Bronchial epithelial cell (primary cell): ENCODE results near the gene ICE2. TPM values are rescaled to one million over a fixed set of nuclear protein-coding genes. Genes with fewer than 3 reads are reported as not detected.
A peak's percentile ranks its signal among the peaks of the same experiment; 100 is the strongest.

Experiments
- DNase-seq: peaks from one replicate; pipeline ENCODE4 v3.0.0-alpha.2; 2010; ENCODE audit warnings: low read depth
- FAIRE-seq: peaks from 2 replicates; lab custom pipeline; 2011; peaks lifted over from hg19 to GRCh38; lab: Jason Lieb, UNC
- H3K27me3 ChIP-seq: 2 replicates; pipeline ENCODE4 v1.5.1; 2011; ENCODE audit warnings: low read length; ENCODE audit not compliant: control insufficient read depth, insufficient read depth
- H3K36me3 ChIP-seq: 2 replicates; pipeline ENCODE4 v1.5.1; 2011; ENCODE audit warnings: low read length; ENCODE audit not compliant: control insufficient read depth, insufficient read depth
- H3K4me3 ChIP-seq: 2 replicates; pipeline ENCODE4 v1.5.1; 2011; ENCODE audit warnings: mild to moderate bottlenecking, low read depth, low read length, control low read depth
- CTCF ChIP-seq: IDR thresholded peaks from 2 replicates; pipeline ENCODE4 v1.5.1; 2011; ENCODE audit warnings: mild to moderate bottlenecking, moderate library complexity, low read length, control low read depth, inconsistent platforms; ENCODE audit not compliant: insufficient read depth, severe bottlenecking
- total RNA-seq: library from RNA; depleted of rRNA; stranded (reverse); fragments of >200 nt; gene quantifications from 2 replicates; pipeline ENCODE4 v1.2.1, GENCODE V29; 2014

ICE2 gene
- total RNA-seq, 1 donor from 2014 or later, result 22.6 TPM

GRCh38 chr15:60372227-60372626 lies 106.7 kb downstream of the ICE2 start:
- peaks cover 23% of the 10 kb centered on the region for H3K36me3 ChIP-seq
- FAIRE-seq (no peak), DNase-seq (no peak)
- TF ChIP-seq CTCF, result no peak
- no peaks in the 10 kb centered on the region for H3K27me3 ChIP-seq
- H3K4me3 ChIP-seq, result no peak overlapping the region

- FAIRE-seq (no peak), DNase-seq (peak; percentile 84)
- H3K36me3 ChIP-seq, result peaks cover 19% of the 10 kb centered on the region
- no peaks in the 10 kb centered on the region for H3K27me3 ChIP-seq
- no peak overlapping the region for H3K4me3 ChIP-seq
- TF ChIP-seq CTCF, result no peak
These were observed 107.5 kb downstream of the ICE2 start for GRCh38 chr15:60371175-60372051.

DNA sequence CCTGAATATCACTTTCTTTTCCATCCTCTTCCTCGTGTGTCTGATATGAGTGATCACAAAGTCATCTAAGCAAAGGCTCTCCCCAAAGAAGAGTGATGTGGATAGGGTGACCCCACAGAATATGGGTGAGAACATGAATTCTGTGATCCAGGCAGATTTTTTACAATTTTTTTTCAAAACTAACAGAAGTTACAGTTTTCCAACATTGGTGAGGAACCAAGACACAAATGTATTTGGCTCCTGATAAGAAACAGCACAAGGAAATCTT lies 108.1 kb downstream of the ICE2 start:
- no peaks in the 10 kb centered on the region for H3K27me3 ChIP-seq
- no peak for DNase-seq
- no peak for FAIRE-seq
- TF ChIP-seq CTCF, result no peak
- H3K4me3 ChIP-seq, result no peak overlapping the region
- H3K36me3 ChIP-seq, result peaks cover 19% of the 10 kb centered on the region

DNA sequence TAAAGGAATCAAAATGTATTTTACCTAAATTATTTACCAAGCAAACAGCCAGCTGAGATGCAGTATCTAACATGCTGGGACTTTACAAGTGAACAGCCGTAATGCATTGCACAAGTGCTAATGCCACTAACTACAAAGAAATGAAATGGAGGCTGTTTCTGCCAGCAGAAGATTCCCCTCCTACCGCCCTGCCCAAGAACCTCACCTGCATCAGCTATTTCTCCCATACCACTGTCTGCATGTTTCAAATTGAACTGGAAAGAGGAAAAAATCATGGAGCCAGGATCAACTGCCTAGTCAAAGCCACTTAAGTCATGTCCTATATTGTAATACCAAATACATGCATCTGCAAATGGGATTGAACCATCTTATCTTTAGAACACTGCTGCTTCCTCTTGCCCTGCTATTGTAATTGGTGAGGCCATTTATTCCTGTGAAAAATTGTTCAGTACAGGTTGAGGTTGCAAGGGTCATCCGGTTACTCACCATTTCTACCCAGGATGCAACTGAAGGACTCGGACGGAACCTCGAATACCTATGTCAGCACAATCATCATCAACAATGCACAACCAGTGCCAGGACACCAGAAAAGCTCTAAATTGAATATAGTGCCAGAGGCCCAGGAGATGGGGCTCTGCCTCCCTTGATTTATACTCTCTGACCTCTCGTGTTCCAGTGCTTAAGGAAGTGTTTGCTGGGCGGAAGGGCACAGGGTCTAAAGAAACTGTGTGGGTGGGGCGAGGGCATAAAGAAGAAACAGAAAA lies 108.7 kb downstream of the ICE2 start:
- FAIRE-seq, result no peak
- Histone ChIP-seq H3K27me3 (no peaks in the 10 kb centered on the region), H3K36me3 (peaks cover 19% of the 10 kb centered on the region), H3K4me3 (no peak overlapping the region)
- DNase-seq, result no peak
- no peak for TF ChIP-seq CTCF

DNA sequence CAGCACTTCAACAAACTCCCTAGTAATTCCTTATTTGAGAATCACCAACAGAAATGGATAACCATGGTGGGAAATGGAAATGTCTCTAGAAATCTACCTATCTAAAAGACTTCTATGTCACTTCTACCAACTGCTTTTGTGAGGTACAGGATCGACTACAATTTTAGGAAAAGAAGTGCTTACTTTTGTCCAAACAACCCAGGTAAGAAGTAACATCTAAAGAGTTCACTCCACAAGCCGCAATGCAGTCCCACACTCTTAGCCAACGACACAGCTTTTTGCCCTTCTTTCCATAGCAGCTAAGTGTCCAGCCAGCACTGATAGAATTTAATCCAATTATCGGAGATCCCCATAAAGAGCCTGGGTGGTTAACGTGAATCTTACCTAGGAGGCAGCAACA lies 109.2 kb downstream of the ICE2 start:
- Histone ChIP-seq H3K27me3 (no peaks in the 10 kb centered on the region), H3K36me3 (peaks cover 19% of the 10 kb centered on the region), H3K4me3 (no peak overlapping the region)
- FAIRE-seq (no peak), DNase-seq (no peak)
- no peak for TF ChIP-seq CTCF

Other genes starting within 250 kb of the ICE2 start
- gene ANXA2, start 81.2 kb downstream of the ICE2 start, total RNA-seq, result 4,627 and 5,325 TPM in 2 replicates